ENCODE measurements around the gene TNFRSF11A. TPM values are rescaled to one million over a fixed set of nuclear protein-coding genes. Genes with fewer than 3 reads are reported as not detected.

TNFRSF11A gene
- polyA plus RNA-seq, 4 donors, result 1.9 to 3.1 (median 2.4) TPM

GRCh38 chr18:62324181-62324828, 805 bp upstream of the TNFRSF11A start:
- no peak for DNase-seq (ENCODE audit: low read depth in 4 of 4, low spot score in 3 of 4)

GRCh38 chr18:62325806-62326645, 916 bp downstream of the TNFRSF11A start:
- no peak for DNase-seq (ENCODE audit: low read depth in 4 of 4, low spot score in 3 of 4)

GRCh38 chr18:62326646-62327348, 1.7 kb downstream of the TNFRSF11A start:
- DNase-seq (ENCODE audit: low read depth in 4 of 4, low spot score in 3 of 4), result no peak

GRCh38 chr18:62327977-62328376, 2.9 kb downstream of the TNFRSF11A start:
- no peak for DNase-seq (ENCODE audit: low read depth in 4 of 4, low spot score in 3 of 4)

GRCh38 chr18:62328586-62329525, 3.7 kb downstream of the TNFRSF11A start:
- DNase-seq (ENCODE audit: low read depth in 4 of 4, low spot score in 3 of 4), result no peak

- DNase-seq (ENCODE audit: low read depth in 4 of 4, low spot score in 3 of 4), result no peak
Measured at GRCh38 chr18:62329691-62330454, 4.8 kb downstream of the TNFRSF11A start.

GRCh38 chr18:62330650-62331049, 5.5 kb downstream of the TNFRSF11A start:
- no peak for DNase-seq (ENCODE audit: low read depth in 4 of 4, low spot score in 3 of 4)

GRCh38 chr18:62331581-62332356, 6.7 kb downstream of the TNFRSF11A start:
- DNase-seq (ENCODE audit: low read depth in 4 of 4, low spot score in 3 of 4), result no peak

- no peak for DNase-seq (ENCODE audit: low read depth in 4 of 4, low spot score in 3 of 4)
Measured at GRCh38 chr18:62332431-62332830, 7.3 kb downstream of the TNFRSF11A start.

GRCh38 chr18:62332964-62333695, 8.0 kb downstream of the TNFRSF11A start:
- no peak for DNase-seq (ENCODE audit: low read depth in 4 of 4, low spot score in 3 of 4)

GRCh38 chr18:62334120-62334519, 9.0 kb downstream of the TNFRSF11A start:
- DNase-seq (ENCODE audit: low read depth in 4 of 4, low spot score in 3 of 4), result no peak

- DNase-seq (ENCODE audit: low read depth in 4 of 4, low spot score in 3 of 4), result no peak
Measured at GRCh38 chr18:62335494-62335893, 10.4 kb downstream of the TNFRSF11A start.

- DNase-seq (ENCODE audit: low read depth in 4 of 4, low spot score in 3 of 4), result no peak
Measured at GRCh38 chr18:62336618-62337017, 11.5 kb downstream of the TNFRSF11A start.

GRCh38 chr18:62337336-62337735, 12.2 kb downstream of the TNFRSF11A start:
- no peak for DNase-seq (ENCODE audit: low read depth in 4 of 4, low spot score in 3 of 4)

GRCh38 chr18:62338446-62339105, 13.5 kb downstream of the TNFRSF11A start:
- no peak for DNase-seq (ENCODE audit: low read depth in 4 of 4, low spot score in 3 of 4)

- no peak for DNase-seq (ENCODE audit: low read depth in 4 of 4, low spot score in 3 of 4)
Measured at GRCh38 chr18:62339106-62339988, 14.2 kb downstream of the TNFRSF11A start.

- no peak for DNase-seq (ENCODE audit: low read depth in 4 of 4, low spot score in 3 of 4)
Measured at GRCh38 chr18:62340996-62341395, 15.9 kb downstream of the TNFRSF11A start.

Measured in right renal pelvis (tissue), 4 donors.